HG03558 (cell line): ENCODE results near the gene RECQL5.
"Not testable (repeated sequence)": the region's sequence is repeated elsewhere in the genome, so short reads cannot be mapped to it uniquely, and the experiment has no call there.

Source experiments
- ATAC-seq: cut with Tn5 transposase; IDR thresholded peaks from one replicate; pipeline ENCODE4 v1.9.1; 2021; ENCODE audit warnings: moderate number of reproducible peaks; ENCODE audit not compliant: unreplicated experiment; ENCODE audit errors: extremely low read depth

Gene RECQL5

DNA sequence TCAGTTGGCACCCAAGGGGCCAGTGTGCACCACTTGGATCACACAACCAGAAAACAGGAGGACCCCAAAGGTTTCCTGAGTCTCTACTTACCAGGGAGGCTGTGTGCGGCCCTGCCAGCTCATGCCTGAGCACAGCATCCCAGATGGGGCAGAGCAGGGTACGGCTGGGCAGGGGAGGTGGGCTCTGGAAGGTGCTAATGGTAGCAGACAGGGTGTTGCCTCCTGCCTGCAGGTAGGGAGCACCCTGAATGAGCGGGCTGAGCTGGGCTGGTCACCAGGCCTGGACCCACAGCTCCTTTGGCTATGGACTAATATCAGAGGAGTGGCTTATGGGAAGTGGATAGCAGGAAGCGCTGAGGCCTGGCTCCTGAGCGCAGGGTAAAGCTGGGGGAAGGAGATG lies 14.6 kb downstream of the RECQL5 start:
- no peak for ATAC-seq

DNA sequence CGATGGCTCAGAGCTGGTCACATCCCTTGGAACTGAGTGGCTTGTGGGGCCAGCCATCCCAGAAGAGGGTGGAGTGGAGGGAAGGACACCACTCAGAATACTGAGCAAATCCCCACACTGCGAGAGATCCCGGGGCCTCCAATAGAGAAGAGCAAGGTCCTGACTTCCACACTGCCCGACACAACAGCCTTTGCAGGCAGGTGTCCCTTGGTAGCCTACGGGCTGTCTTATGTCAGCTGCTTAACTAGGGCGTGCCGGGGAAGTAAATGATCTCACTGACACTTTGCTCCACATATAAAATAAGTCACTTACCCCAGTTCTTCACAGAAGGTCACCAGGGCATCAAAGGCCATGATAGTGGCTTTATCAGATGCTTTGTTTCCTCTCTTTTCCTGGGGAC lies 16.1 kb downstream of the RECQL5 start:
- no peak for ATAC-seq

DNA sequence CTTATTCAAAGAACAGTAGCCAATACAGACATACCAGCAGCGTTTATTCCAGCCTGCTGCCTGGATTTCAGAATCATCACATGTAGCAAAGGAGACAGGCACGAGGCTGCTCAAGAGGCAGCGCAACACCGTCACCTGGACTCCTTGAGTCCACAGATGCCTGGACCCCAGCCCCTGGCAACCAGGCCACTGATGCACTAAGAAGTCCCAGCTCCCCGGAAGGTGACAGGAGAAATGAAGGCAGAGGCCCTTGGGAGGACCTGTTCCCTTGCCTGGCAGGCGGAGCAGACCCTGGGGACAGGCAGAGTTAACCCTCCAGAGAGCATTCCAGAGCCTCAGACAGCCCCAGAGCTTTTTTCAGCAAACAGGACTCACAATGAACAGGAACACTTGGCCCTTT lies 17.3 kb downstream of the RECQL5 start:
- no peak for ATAC-seq

DNA sequence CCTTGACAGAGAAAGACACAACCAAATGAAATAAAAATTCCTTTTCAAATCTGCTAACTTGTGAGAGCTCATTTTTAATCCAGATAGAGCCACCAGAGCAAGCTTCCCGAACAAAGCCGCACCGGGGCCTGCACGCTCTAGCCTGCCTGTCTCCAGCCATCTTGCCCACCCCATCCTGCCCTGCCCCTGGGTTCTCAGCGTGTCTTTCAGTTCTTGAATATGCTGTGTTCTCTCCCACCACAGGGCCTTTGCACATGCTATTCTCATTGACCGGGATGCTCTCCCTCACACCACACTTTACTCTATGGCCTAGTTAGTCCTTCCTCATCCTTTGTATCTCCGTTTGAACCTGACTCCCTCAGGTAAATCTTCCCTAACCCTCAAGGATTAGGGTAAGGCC lies 19.0 kb downstream of the RECQL5 start:
- no peak for ATAC-seq

DNA sequence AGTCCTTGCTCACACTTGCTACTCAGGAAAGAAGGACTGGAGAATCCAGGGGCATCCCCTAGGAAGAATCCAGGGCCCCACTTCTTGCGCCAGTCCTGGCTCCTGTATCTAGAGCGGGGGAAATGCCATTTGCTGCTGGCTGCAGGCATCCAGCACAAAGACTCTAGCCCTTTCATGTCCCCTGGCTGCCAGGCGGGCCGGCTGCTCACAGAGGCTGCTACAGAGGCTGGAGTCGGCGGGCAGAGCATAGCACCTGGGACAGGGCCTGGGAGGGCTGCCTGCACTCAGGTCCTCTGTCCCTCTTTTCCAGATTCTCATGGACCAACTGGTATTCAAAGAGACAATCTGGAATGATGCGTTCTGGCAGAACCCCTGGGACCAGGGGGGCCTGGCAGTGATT lies 19.9 kb downstream of the RECQL5 start:
- ATAC-seq: no peak

DNA sequence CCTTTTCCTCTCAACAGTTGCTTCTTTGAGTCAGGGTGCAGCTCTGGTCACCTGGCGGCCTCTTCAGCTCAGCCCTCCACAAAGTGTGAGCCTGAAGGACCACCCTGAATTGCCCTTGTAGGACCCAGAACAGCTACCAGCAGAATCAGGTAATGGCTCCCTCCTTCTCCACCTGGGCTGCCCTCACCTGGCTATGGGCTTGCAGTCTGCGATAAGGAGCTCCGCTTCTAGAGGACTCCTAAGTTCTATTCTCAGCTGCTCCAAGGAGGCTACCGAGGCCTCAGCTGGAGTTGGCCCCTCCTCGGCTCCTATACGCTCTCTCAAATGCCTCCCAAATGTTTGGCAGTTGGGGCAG lies 20.3 kb downstream of the RECQL5 start:
- no peak for ATAC-seq

DNA sequence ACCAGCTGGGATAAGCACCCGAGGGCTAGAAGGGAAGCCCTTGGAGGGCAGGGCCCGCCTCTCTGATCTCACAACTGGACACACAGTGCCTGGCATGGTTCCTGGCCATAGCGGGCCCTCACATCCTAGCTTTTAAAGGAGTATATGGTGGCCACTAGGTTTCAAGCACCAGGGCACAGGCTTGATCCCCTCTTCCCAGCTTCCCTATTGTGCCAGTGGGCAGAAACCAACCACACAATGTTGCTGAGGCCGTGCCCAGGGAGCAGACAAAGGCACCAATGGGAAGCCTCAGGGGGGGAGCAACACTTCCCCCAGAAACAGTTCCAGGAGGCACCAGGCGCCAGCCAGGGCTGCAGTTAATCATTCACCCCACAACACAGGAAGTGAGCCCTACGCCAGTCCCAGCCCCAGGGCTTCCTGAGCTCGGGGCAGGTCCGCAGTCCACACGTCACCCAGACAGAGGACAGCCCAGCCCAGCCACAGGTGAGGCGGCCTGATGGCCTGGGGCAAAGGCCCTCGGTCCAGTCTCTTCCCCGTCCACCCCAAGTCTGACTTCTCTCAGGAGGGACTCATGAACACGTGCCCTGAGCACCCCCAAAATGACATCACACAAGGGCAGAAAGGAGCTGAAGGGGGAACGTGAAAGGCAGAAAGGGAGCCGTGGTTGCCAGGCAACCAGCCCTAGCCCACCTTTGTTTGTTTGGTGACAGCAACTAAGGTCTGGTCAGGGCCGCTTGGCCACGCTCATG lies 20.9 kb downstream of the RECQL5 start:
- ATAC-seq: no peak

DNA sequence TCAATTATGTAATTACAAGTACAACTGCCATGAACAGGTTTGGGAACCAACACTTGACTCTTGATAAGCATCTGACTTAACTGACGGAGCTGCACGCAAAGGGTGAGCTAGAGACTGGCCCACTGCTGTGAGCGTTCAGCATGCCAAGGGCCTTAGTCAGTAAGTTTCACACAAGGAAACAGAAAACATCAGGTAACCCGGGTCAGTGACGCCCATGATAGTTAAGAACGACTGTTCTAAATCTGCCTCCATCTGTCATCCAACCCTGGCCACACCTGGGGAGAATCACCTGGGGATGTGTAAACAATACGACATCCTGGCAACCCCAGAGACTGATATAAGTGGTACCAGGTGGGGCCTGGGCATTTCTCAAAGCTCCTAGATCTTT lies 21.5 kb downstream of the RECQL5 start:
- no peak for ATAC-seq

DNA sequence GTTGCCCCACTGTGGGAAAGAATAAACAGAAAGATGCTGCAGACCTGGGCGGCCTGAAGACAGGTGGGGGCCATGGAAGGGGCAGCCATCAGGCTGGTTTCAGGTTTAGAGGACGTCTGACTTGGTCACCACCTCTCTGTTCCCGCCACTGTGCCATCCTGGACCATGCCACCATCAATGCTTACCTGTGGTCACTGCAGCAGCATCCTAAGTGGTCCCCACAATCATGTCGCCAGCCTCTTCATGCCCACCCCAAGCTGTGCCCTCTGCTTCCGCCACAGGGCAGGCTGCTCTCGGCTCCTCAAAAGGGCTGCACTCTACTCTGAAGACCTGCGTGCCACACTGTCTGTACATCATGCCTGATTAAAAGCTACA lies 23.3 kb downstream of the RECQL5 start:
- no peak for ATAC-seq

DNA sequence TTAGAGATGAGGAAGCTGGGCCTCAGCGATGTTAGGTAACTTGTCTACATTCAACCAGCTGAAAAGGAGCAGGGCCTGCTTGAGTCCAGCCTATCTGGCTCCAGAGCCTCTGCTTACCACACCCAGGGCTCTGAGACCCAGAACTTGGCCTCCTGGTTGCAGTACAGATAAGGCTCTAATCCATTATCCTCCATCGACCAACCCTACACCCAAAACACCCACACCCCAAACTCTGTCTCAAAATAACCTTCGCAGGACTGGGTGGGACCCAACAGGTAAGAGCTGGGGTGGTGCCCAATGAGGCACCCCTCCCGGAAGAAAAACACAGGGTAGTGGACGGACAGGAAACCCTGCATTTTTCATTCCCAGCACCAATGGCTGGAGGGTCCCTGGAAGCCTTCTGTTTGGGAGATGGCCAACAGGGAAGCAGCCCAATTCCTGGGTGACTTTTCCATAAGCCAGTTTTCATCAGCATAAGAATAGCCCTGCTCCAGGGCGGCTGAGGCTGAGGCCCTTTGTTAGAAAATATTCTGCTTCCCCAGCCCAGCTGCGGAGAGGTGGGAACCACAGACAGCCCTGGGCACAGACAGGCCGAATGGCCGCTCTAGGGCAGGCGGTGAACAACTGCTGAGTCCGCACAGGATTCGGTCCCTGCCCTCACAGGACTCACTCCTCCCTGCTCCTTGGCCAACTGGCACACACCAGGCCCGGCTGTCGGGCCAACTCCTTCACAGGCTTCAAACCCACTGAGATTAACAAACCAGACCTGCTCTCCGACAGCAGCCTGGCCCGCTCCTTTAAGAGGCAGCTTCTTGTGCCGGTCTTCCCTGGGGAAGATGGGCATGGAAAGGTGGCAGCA lies 23.9 kb downstream of the RECQL5 start:
- ATAC-seq: no peak

DNA sequence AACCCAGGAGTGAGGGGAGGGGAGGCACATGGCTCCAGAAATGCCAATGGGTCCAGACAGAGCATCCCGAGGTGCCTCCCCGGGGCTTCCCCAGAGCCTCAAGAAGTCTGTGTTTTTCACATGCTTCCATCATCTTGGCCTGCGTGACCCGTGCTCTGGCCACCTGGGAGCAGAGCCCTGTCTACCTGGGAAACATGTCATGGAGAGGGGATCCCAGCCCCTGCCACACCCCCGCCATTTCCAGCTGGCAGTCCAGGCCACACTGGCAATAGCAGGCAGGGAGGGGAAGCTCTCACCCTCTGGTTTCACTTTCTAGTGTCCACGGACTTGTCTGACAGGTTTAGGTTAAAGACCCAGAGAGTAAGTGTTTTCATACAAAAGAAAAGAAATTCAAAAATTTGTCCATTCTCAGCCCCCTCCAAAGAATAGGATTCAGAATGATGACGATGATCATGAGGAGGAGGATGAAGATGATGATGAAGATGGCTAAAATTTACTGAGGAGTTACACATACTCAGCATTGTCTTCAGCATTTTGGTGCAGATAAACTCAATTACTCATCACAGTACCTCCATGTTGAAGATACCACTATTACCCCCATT lies 24.7 kb downstream of the RECQL5 start:
- no peak for ATAC-seq

DNA sequence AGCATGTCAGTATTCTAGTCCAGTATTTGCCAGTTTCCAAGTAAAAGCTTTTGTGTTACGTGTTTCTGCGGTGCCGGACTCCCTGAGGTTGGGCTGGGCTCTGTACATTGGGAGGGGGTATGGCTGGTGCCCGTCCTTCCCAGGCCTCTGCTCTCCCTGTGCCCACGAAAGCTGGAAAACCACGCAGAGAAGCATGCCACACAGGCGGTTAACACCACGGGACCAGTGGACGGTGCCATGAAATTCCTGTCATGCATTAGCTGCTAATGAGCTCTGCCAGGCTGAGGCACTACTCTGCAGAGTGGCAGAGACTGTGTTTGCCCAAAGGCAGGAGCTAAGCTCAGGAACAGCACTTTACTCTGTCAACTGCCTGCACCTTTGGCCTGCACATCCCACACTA lies 25.6 kb downstream of the RECQL5 start:
- ATAC-seq: no peak

DNA sequence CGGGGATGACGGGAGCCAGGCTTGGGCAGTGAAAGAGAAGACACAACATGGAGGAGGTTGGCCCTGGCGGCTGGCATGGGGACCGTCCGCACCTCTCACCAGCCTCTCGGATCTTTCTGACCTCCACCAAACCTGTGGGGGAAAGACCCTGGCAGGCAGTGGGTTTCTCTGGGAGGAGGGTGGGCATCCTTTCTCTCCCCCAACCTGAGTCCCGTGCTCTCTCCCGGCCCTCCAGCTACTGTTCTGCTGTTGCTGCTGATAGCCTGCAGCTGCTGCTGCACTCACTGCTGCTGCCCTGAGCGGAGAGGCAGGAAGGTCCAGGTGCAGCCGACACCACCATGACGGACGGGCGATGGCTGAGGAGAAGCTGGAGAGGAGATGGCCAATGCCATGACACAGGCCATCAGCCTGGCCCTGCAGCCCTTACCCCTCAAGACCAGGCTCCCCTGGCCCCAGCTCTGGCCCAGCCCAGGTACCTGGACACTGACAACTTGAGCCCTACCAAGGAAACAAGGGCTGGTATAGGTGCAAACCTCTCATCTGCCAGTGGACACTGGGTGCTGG lies 26.3 kb downstream of the RECQL5 start:
- no peak for ATAC-seq

DNA sequence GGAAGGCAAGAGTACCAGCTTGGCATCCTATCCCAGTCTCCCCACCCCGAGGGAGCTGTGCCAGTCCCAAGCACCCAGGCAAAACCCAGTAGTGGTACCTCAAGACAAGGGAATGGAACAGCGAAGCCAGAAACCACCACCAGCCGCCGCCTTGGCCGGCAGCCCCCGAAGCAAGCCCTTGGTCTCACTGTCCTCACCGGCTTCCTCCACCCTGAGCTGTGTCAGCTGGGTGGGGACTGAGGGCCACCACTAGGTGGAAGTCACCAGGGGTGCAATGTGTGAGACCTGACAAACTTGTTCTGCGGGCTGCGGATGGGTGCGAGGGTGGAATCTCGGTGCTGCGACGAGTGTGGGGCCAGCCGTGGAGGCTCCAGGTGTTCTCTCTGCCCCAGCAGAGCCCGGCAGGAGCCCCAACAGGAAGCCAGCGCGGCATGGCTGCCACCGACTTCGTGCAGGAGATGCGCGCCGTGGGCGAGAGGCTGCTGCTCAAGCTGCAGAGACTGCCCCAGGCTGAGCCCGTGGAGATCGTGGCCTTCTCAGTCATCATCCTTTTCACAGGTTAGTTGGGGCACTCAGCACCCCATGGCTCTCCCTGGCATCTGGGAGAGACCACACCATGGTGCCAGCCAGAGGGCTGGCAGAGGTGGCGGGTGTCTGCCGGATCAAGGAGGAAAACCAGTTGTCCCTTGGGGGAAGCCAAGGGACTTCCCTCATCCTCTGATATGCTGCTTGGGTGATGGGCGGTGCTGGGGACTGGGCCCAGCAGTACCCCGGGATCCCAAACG lies 27.0 kb downstream of the RECQL5 start:
- ATAC-seq: no peak

DNA sequence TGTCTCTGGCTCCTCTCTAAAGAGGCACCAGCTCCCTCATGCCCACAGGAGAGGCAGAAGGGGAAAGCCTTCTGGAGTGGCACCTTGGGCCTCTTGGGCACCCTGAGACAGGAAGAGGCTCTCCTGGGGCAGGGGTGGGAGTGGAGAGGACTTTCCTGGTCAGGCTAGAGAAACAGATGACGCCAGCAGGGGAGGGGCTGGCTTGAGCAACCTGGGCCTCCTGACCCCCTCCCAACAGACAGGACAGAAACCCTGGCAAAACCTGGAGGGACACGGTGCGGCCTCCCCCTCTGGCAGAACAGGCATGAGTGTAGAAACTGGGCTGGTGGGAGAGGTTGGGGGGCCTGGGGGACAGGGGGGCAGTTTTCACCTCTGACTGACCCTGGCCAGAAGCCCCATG lies 27.6 kb downstream of the RECQL5 start:
- ATAC-seq: no peak

DNA sequence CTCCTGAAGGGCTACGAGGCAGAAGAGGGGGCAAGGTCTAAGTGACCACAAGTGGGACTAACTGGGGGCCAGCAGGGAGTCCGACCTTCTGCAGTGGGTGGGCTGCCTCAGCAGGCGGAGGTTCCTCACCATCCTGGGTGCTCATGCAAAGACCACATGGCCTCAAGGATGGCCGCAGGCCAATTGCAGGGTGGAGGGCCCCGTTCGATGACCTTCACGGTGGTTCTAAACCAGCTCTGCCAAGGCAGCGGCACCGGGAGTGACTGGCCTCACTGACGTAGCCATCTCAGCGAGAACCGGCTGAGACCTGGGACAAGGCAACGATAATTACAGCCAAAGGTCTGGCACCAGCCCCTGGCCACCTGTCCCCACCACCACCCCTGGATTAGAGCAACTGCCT lies 28.1 kb downstream of the RECQL5 start:
- no peak for ATAC-seq

DNA sequence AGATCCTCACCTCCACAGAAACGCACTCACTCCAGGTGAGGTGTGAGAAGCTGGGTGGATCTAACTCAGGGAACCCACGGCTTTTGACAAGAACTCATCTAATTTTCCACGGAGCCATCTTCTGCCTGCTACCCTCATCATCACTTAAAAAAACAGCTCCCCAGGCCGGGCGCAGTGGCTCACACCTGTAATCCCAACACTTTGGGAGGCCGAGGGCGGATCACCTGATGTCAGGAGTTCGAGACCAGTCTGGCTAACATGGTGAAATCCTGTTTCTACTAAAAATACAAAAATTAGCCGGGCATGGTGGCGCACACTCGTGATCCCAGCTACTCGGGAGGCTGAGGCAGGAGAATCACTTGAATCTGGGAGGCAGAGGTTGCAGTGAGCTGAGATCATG lies 28.9 kb downstream of the RECQL5 start:
- not testable (repeated sequence) for ATAC-seq

DNA sequence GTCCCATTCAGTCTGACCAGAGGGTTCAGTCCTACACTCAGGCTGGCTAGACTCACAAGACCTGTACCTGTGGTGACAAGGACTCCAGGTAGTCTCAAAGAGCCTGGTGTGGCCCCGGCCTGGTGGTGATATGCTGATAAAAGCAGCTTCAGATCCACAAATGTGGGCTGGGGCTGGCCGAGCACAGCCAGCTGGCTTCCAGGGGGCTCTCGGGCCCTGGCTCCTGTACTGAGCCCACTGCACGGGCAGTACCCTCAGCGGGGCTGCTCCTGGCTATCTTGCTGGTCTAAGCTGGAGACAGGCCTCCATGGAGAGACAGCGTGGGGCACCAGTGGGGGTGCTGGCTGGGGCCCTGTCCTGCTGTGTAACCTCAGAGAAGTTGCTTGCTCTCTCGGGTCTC lies 29.4 kb downstream of the RECQL5 start:
- no peak for ATAC-seq

DNA sequence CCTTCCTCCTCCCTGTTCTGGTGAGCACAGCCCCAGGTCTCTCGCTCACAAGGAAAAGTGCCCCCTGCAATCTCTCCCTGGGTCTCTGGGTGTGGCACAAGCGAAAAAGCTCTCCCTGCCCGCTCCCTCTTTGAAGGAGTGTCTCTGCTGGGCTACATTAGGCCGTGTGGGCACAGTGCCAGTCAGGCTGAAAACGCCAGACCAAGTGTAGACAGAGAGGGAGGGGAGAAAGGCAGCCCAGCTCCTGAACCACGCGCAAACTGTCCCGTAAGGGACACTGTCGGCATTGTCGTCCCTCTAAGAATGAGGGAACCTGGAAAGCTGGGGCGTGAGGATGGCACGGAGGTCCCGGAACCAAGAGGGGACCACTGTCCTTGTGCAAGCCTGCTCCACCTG lies 29.8 kb downstream of the RECQL5 start:
- no peak for ATAC-seq

DNA sequence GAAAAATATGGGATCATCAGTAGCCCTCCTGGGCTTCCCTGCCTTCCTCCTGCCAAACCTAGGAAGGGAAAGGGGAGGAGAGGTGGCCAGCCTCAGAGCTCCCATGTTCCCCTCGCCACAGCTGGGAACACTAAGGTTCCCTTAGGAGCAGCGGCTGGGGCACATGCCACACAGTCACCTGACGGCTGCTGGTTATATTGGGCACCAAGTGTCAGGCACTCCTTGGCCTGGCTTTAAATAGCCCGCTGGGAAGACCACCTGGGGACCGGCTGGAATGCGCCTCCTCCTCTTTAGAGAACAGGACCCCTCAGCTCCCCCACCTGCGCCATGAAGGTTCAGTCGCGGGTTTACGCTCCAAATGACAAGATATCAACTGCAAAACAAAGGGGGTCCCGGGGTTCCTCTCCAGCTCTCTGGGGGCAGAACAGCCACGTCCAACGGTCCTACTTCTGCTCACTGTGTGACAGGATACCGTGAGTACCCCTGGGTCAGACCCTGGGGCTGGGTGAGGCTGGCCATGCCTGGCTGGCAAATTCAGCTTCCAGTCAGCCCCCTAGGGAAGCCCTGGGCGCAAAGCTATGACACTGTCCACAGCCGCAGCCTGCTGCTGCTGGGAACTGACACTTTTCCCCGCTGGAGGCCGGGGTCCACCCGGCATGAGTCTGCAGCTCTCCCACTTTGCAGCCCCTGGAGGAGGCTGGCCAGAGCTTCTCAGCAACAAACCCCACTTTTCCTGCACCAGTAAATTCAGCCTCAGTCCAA lies 30.4 kb downstream of the RECQL5 start:
- ATAC-seq: no peak
